HEK293 (cell line): Measurements from ENCODE around the gene CDK4.

Experiments
- CTCF ChIA-PET: fragments of 350-600 bp; formaldehyde crosslinking; extraction: SDS; loops from one replicate; lab custom pipeline; 2021; ENCODE audit warnings: antibody characterized with exemption; lab: Yijun Ruan, JAX
- POLR2A ChIA-PET: fragments of 300-600 bp; formaldehyde crosslinking; extraction: SDS; loops from one replicate; lab custom pipeline; 2020; ENCODE audit warnings: antibody characterized with exemption, inconsistent platforms; lab: Yijun Ruan, JAX
- H3K27ac ChIP-seq: fragments of 200-500 bp; sonication (Bioruptor generic); 2 replicates; pipeline ENCODE4 v1.5.1; 2014; ENCODE audit warnings: low read depth, low read length, control low read depth, inconsistent platforms; ENCODE audit errors: extremely low read depth
- H3K36me3 ChIP-seq, 2 experiments: fragments of 200-500 bp in 1 of 2; sonication (Bioruptor generic) in 1 of 2; 1 replicate in 1 of 2; 2 replicates in 1 of 2; pipeline ENCODE4 v1.5.1; 2014 to 2017; ENCODE audit warnings: inconsistent platforms in 2 of 2, low read length in 2 of 2; ENCODE audit not compliant: control insufficient read depth in 2 of 2, insufficient read depth in 1 of 2
- H3K4me1 ChIP-seq: fragments of 200-500 bp; sonication (Bioruptor generic); 2 replicates; pipeline ENCODE4 v1.5.1; 2014; ENCODE audit warnings: mild to moderate bottlenecking, low read length, inconsistent platforms; ENCODE audit not compliant: control insufficient read depth, insufficient read depth
- H3K4me3 ChIP-seq: 2 replicates; pipeline ENCODE4 v1.5.1; 2011; ENCODE audit warnings: low read depth, mild to moderate bottlenecking, control low read depth, low read length, moderate library complexity
- H3K9me3 ChIP-seq: fragments of 200-500 bp; sonication (Bioruptor generic); 2 replicates; pipeline ENCODE4 v1.5.1; 2014; ENCODE audit warnings: low read depth, low read length, inconsistent platforms; ENCODE audit not compliant: control insufficient read depth, insufficient read depth
- BCL11A ChIP-seq: fragments of 450-650 bp; formaldehyde crosslinking; IDR thresholded peaks from 2 replicates; pipeline ENCODE4 v1.5.1; 2016; ENCODE audit warnings: low read depth, missing biosample characterization, missing genetic modification characterization
- GLI2 ChIP-seq: fragments of 450-650 bp; formaldehyde crosslinking; IDR thresholded peaks from 2 replicates; pipeline ENCODE4; 2017; ENCODE audit warnings: missing biosample characterization, missing genetic modification characterization, low read depth, borderline replicate concordance
- HIC1 ChIP-seq: fragments of 450-650 bp; formaldehyde crosslinking; IDR thresholded peaks from 2 replicates; pipeline ENCODE4 v1.5.1; 2016; ENCODE audit warnings: missing biosample characterization, missing genetic modification characterization
- KLF7 ChIP-seq: fragments of 450-650 bp; formaldehyde crosslinking; IDR thresholded peaks from 2 replicates; pipeline ENCODE4 v1.5.1; 2016; ENCODE audit warnings: missing biosample characterization, missing genetic modification characterization, borderline replicate concordance
- MYNN ChIP-seq: fragments of 450-650 bp; formaldehyde crosslinking; IDR thresholded peaks from 2 replicates; pipeline ENCODE4 v1.5.1; 2016; ENCODE audit warnings: missing biosample characterization, missing genetic modification characterization, borderline replicate concordance
- PRDM1 ChIP-seq: fragments of 450-650 bp; formaldehyde crosslinking; IDR thresholded peaks from 2 replicates; pipeline ENCODE4; 2016; ENCODE audit warnings: missing biosample characterization, missing genetic modification characterization
- PRDM4 ChIP-seq: fragments of 450-650 bp; formaldehyde crosslinking; IDR thresholded peaks from 2 replicates; pipeline ENCODE4 v1.5.1; 2017; ENCODE audit warnings: missing biosample characterization, missing genetic modification characterization
- TCF7L2 ChIP-seq: IDR thresholded peaks from 2 replicates; pipeline ENCODE4 v1.6.1; 2011; ENCODE audit warnings: low read depth, mild to moderate bottlenecking, inconsistent platforms, low read length, moderate library complexity, borderline replicate concordance
- WT1 ChIP-seq: fragments of 450-650 bp; formaldehyde crosslinking; IDR thresholded peaks from 2 replicates; pipeline ENCODE4 v1.5.1; 2016; ENCODE audit warnings: missing biosample characterization, missing genetic modification characterization
- ZBTB10 ChIP-seq: fragments of 450-650 bp; formaldehyde crosslinking; IDR thresholded peaks from 2 replicates; pipeline ENCODE4 v1.5.1; 2016; ENCODE audit warnings: missing biosample characterization, missing genetic modification characterization
- ZBTB21 ChIP-seq: fragments of 450-650 bp; formaldehyde crosslinking; IDR thresholded peaks from 2 replicates; pipeline ENCODE4 v1.5.1; 2017; ENCODE audit warnings: missing biosample characterization, missing genetic modification characterization
- ZBTB7A ChIP-seq: fragments of 450-650 bp; formaldehyde crosslinking; IDR thresholded peaks from 2 replicates; pipeline ENCODE4 v1.5.1; 2016; ENCODE audit warnings: low read depth, missing biosample characterization, missing genetic modification characterization
- ZFP41 ChIP-seq: fragments of 450-650 bp; formaldehyde crosslinking; IDR thresholded peaks from 2 replicates; pipeline ENCODE4 v1.5.1; 2016; ENCODE audit warnings: missing biosample characterization, missing genetic modification characterization, borderline replicate concordance
- ZNF16 ChIP-seq: fragments of 450-650 bp; formaldehyde crosslinking; IDR thresholded peaks from 2 replicates; pipeline ENCODE4 v1.5.1; 2016; ENCODE audit warnings: low read depth, missing biosample characterization, missing genetic modification characterization
- ZNF184 ChIP-seq: fragments of 450-650 bp; IDR thresholded peaks from 2 replicates; pipeline ENCODE4 v1.5.1; 2018; ENCODE audit warnings: missing biosample characterization, mild to moderate bottlenecking, missing genetic modification characterization
- ZNF214 ChIP-seq: fragments of 450-650 bp; formaldehyde crosslinking; IDR thresholded peaks from 2 replicates; pipeline ENCODE4 v1.5.1; 2017; ENCODE audit warnings: missing biosample characterization, mild to moderate bottlenecking, missing genetic modification characterization, borderline replicate concordance
- ZNF23 ChIP-seq: fragments of 450-650 bp; formaldehyde crosslinking; IDR thresholded peaks from 2 replicates; pipeline ENCODE4 v1.5.1; 2016; ENCODE audit warnings: missing biosample characterization, missing genetic modification characterization, borderline replicate concordance
- ZNF239 ChIP-seq: fragments of 450-650 bp; formaldehyde crosslinking; IDR thresholded peaks from 2 replicates; pipeline ENCODE4 v1.5.1; 2016; ENCODE audit warnings: missing biosample characterization, missing genetic modification characterization
- ZNF398 ChIP-seq: fragments of 450-650 bp; formaldehyde crosslinking; IDR thresholded peaks from 2 replicates; pipeline ENCODE4 v1.5.1; 2017; ENCODE audit warnings: missing biosample characterization, missing genetic modification characterization
- ZNF433 ChIP-seq: fragments of 450-650 bp; formaldehyde crosslinking; IDR thresholded peaks from 2 replicates; pipeline ENCODE4 v1.5.1; 2016; ENCODE audit warnings: missing biosample characterization, missing genetic modification characterization, low read depth
- ZNF521 ChIP-seq: fragments of 450-650 bp; formaldehyde crosslinking; IDR thresholded peaks from 2 replicates; pipeline ENCODE4 v1.5.1; 2017; ENCODE audit warnings: missing biosample characterization, mild to moderate bottlenecking, missing genetic modification characterization
- ZNF600 ChIP-seq: fragments of 450-650 bp; formaldehyde crosslinking; IDR thresholded peaks from 2 replicates; pipeline ENCODE4 v1.5.1; 2016; ENCODE audit warnings: missing biosample characterization, missing genetic modification characterization
- ZNF658 ChIP-seq: fragments of 450-650 bp; formaldehyde crosslinking; IDR thresholded peaks from 2 replicates; pipeline ENCODE4; 2016; ENCODE audit warnings: missing biosample characterization, missing genetic modification characterization
- ZNF747 ChIP-seq: fragments of 450-650 bp; formaldehyde crosslinking; IDR thresholded peaks from 2 replicates; pipeline ENCODE4 v1.5.1; 2016; ENCODE audit warnings: missing biosample characterization, missing genetic modification characterization
- ZNF843 ChIP-seq: fragments of 450-650 bp; formaldehyde crosslinking; IDR thresholded peaks from 2 replicates; pipeline ENCODE4 v1.5.1; 2016; ENCODE audit warnings: missing biosample characterization, missing genetic modification characterization
- ZSCAN4 ChIP-seq: fragments of 450-650 bp; formaldehyde crosslinking; IDR thresholded peaks from 2 replicates; pipeline ENCODE4 v1.5.1; 2017; ENCODE audit warnings: missing biosample characterization, missing genetic modification characterization

Gene CDK4

GRCh38 chr12:57751788-57752667 lies at the start of gene CDK4:
TSS of gene CDK4 (minus strand) at chr12:57752310. CDS start at chr12:57751717, 593 bp downstream.
- ChIA-PET CTCF (interaction anchor here (0.6 to 0.7 kb wide), 2 partner anchors 9 to 15 kb away, joined by 3 to 5 read pairs; no protein-coding TSS in a partner anchor), POLR2A (interaction anchor here (0.7 to 1.2 kb wide), 7 partner anchors 14 to 293 kb away, joined by 3 to 6 read pairs (median 3); partner anchors contain the start of genes DDIT3, EEF1AKMT3, METTL1 and TSFM)
- peak within 1 kb of the TSS; percentile 84 for H3K27ac ChIP-seq
- H3K36me3 ChIP-seq, result peaks cover 17 to 48% of the 10 kb centered on the region in 2 experiments
- no peaks in the 10 kb centered on the region for H3K9me3 ChIP-seq
- peak within 1 kb of the TSS; percentile 83 for H3K4me3 ChIP-seq
- H3K4me1 ChIP-seq, result peaks cover 16% of the 10 kb centered on the region
- TF ChIP-seq ZNF16 (tag by site-specific recombination), result no peak
- TF ChIP-seq ZFP41, result no peak
- peak; percentile 91 for TF ChIP-seq ZBTB7A (tag by site-specific recombination)
- peak; percentile 98 for TF ChIP-seq ZNF398 (tag by site-specific recombination)
- peak; percentile 74; the same call in 1 of the 2 replicates for TF ChIP-seq ZNF843
- TF ChIP-seq GLI2, result no peak
- TF ChIP-seq ZNF600 (tag by site-specific recombination), result peak; percentile 94
- 0 out of 2 replicates have a peak, but pooled peaks have one; percentile 23 for TF ChIP-seq BCL11A (tag by site-specific recombination)
- TF ChIP-seq ZNF214 (tag by site-specific recombination), result no peak
- TF ChIP-seq ZNF23 (tag by site-specific recombination), result no peak
- TF ChIP-seq HIC1 (tag by site-specific recombination), result peak; percentile 92
- TF ChIP-seq MYNN (tag by site-specific recombination), result 0 out of 2 replicates have a peak, but pooled peaks have one; percentile 37
- TF ChIP-seq ZNF747, result no peak
- peak; percentile 44; the same call in 1 of the 2 replicates for TF ChIP-seq ZNF184
- TF ChIP-seq ZNF433, result no peak
- TF ChIP-seq WT1 (tag by site-specific recombination), result peak; percentile 74
- TF ChIP-seq TCF7L2, result no peak
- no peak for TF ChIP-seq ZNF521
- TF ChIP-seq KLF7, result peak; percentile 92
- TF ChIP-seq ZSCAN4 (tag by site-specific recombination), result no peak
- peak; percentile 78 for TF ChIP-seq ZBTB10 (tag by site-specific recombination)
- TF ChIP-seq ZNF239 (tag by site-specific recombination), result no peak
- TF ChIP-seq ZBTB21 (tag by site-specific recombination), result peak; percentile 36; the same call in 1 of the 2 replicates
- no peak for TF ChIP-seq ZNF658 (tag by site-specific recombination)
- peak; percentile 68; the same call in 1 of the 2 replicates for TF ChIP-seq PRDM4 (tag by site-specific recombination)
- TF ChIP-seq PRDM1 (tag by site-specific recombination), result no peak
